Mesenchymal stem cell (in vitro differentiated cells and primary cell): ENCODE data around the gene CSNK1G1.
A peak's percentile ranks its signal among the peaks of the same experiment; 100 is the strongest.
"Not testable (repeated sequence)": the region's sequence is repeated elsewhere in the genome, so short reads cannot be mapped to it uniquely, and the experiment has no call there.

Experiments used
- DNase-seq: peaks from one replicate; pipeline ENCODE4 v3.0.0-alpha.2; 2013
- H2AFZ ChIP-seq: one replicate; pipeline ENCODE4 v1.6.1; 2013; ENCODE audit warnings: low read depth, mild to moderate bottlenecking, control low read depth, inconsistent platforms, low read length, moderate library complexity
- H2AK5ac ChIP-seq: 2 replicates; pipeline ENCODE4 v1.6.1; 2013; ENCODE audit warnings: low read length, moderate library complexity, mild to moderate bottlenecking, inconsistent platforms; ENCODE audit not compliant: severe bottlenecking
- H2BK120ac ChIP-seq: one replicate; pipeline ENCODE4 v1.6.1; 2013; ENCODE audit warnings: low read depth, mild to moderate bottlenecking, inconsistent platforms, low read length, moderate library complexity
- H2BK12ac ChIP-seq, 2 experiments: one replicate each; pipeline ENCODE4 v1.6.1; 2013; ENCODE audit warnings: inconsistent platforms in 2 of 2, low read length in 2 of 2, mild to moderate bottlenecking in 2 of 2, moderate library complexity in 2 of 2, control low read depth in 1 of 2
- H2BK15ac ChIP-seq: one replicate; pipeline ENCODE4 v1.6.1; 2013; ENCODE audit warnings: mild to moderate bottlenecking, low read depth, inconsistent platforms; ENCODE audit not compliant: poor library complexity, severe bottlenecking
- H2BK5ac ChIP-seq: 2 replicates; pipeline ENCODE4 v1.6.1; 2013; ENCODE audit warnings: low read depth, mild to moderate bottlenecking, low read length, control low read depth, inconsistent platforms; ENCODE audit not compliant: poor library complexity, severe bottlenecking
- H3K14ac ChIP-seq, 2 experiments: one replicate each; pipeline ENCODE4 v1.6.1; 2013; ENCODE audit warnings: inconsistent platforms in 2 of 2, low read length in 2 of 2, control low read depth in 1 of 2, mild to moderate bottlenecking in 1 of 2, moderate library complexity in 1 of 2
- H3K18ac ChIP-seq, 2 experiments: one replicate each; pipeline ENCODE4 v1.6.1; 2013; ENCODE audit warnings: inconsistent platforms in 2 of 2, low read length in 2 of 2, control low read depth in 1 of 2, low read depth in 1 of 2, mild to moderate bottlenecking in 1 of 2
- H3K23ac ChIP-seq, 2 experiments: one replicate each; pipeline ENCODE4 v1.6.1; 2013; ENCODE audit warnings: inconsistent platforms in 2 of 2, low read length in 2 of 2, mild to moderate bottlenecking in 2 of 2, moderate library complexity in 2 of 2, control low read depth in 1 of 2
- H3K27ac ChIP-seq: 2 replicates; pipeline ENCODE4 v1.5.1; 2013; ENCODE audit warnings: mild to moderate bottlenecking, moderate library complexity, low read length, control low read depth, inconsistent platforms; ENCODE audit not compliant: poor library complexity, severe bottlenecking
- H3K27me3 ChIP-seq, 2 experiments: 2 replicates each; pipeline versions ENCODE4 v1.6.1 to v1.7.0; 2013; ENCODE audit warnings: low read length in 2 of 2, mild to moderate bottlenecking in 2 of 2, moderate library complexity in 2 of 2, control low read depth in 1 of 2, inconsistent platforms in 1 of 2; ENCODE audit not compliant: control insufficient read depth in 1 of 2, insufficient read depth in 1 of 2
- H3K36me3 ChIP-seq, 2 experiments: 2 replicates each; pipeline versions ENCODE4 v1.6.1 to v1.7.0; 2013; ENCODE audit warnings: low read length in 2 of 2, control low read depth in 1 of 2, inconsistent platforms in 1 of 2, low read depth in 1 of 2, mild to moderate bottlenecking in 1 of 2; ENCODE audit not compliant: insufficient read depth in 2 of 2, control insufficient read depth in 1 of 2
- H3K4ac ChIP-seq, 2 experiments: one replicate each; pipeline ENCODE4 v1.6.1; 2013; ENCODE audit warnings: inconsistent platforms in 2 of 2, low read length in 2 of 2, mild to moderate bottlenecking in 2 of 2, moderate library complexity in 2 of 2, control low read depth in 1 of 2, low read depth in 1 of 2
- H3K4me1 ChIP-seq: 2 replicates; pipeline ENCODE4 v1.6.1; 2013; ENCODE audit warnings: low read depth, low read length, control low read depth; ENCODE audit not compliant: control insufficient read depth, insufficient read depth
- H3K4me2 ChIP-seq: 2 replicates; pipeline ENCODE4 v1.6.1; 2013; ENCODE audit warnings: low read length, mild to moderate bottlenecking, inconsistent platforms; ENCODE audit not compliant: poor library complexity, severe bottlenecking
- H3K4me3 ChIP-seq, 2 experiments: 2 replicates each; pipeline versions ENCODE4 v1.5.1 to v1.7.0; 2013; ENCODE audit warnings: low read length in 2 of 2, mild to moderate bottlenecking in 2 of 2, control low read depth in 1 of 2, low read depth in 1 of 2; ENCODE audit not compliant: insufficient read depth in 1 of 2
- H3K79me1 ChIP-seq: replicated peaks from 2 replicates; pipeline ENCODE4 v1.6.1; 2013; ENCODE audit warnings: mild to moderate bottlenecking, control low read depth, low read length, inconsistent platforms; ENCODE audit not compliant: poor library complexity, severe bottlenecking
- H3K9ac ChIP-seq: 2 replicates; pipeline ENCODE4 v1.7.0; 2013; ENCODE audit warnings: mild to moderate bottlenecking, low read length, moderate library complexity
- H3K9me3 ChIP-seq: 2 replicates; pipeline ENCODE4 v1.7.0; 2013; ENCODE audit warnings: mild to moderate bottlenecking, low read length; ENCODE audit not compliant: control insufficient read depth
- H4K8ac ChIP-seq: one replicate; pipeline ENCODE4 v1.6.1; 2013; ENCODE audit warnings: inconsistent platforms, mild to moderate bottlenecking, low read length, moderate library complexity
- H4K91ac ChIP-seq: one replicate; pipeline ENCODE4 v1.6.1; 2013; ENCODE audit warnings: mild to moderate bottlenecking, low read length, inconsistent platforms
- WGBS: methylation state at CpG from one replicate; pipeline ENCODE4 v1.1.7; 2013; ENCODE audit warnings: mixed read lengths; 5-methylcytosine and 5-hydroxymethylcytosine counted together

The CSNK1G1 gene

GRCh38 chr15:64373360-64373759, 17.4 kb upstream of the CSNK1G1 start:
- no peaks in the 10 kb centered on the region for H3K27me3 ChIP-seq
- DNase-seq = no peak
- no peak overlapping the region for H2AK5ac ChIP-seq
- no peak overlapping the region for H4K91ac ChIP-seq
- H3K9me3 ChIP-seq = no peaks in the 10 kb centered on the region
- peaks cover 7% of the 10 kb centered on the region for H3K79me1 ChIP-seq
- H3K4me3 ChIP-seq = no peak overlapping the region
- H3K23ac ChIP-seq = no peak overlapping the region
- H3K4me1 ChIP-seq = peaks cover 1% of the 10 kb centered on the region
- H2AFZ ChIP-seq = no peak overlapping the region
- H3K4me2 ChIP-seq = no peak overlapping the region
- WGBS = 98% methylated on average over 7 of the region's 8 CpGs
- H2BK15ac ChIP-seq = no peak overlapping the region
- no peak overlapping the region for H3K18ac ChIP-seq
- no peak overlapping the region for H3K14ac ChIP-seq
- H3K27ac ChIP-seq = no peak overlapping the region
- no peak overlapping the region for H2BK120ac ChIP-seq
- H4K8ac ChIP-seq = no peak overlapping the region
- H3K4ac ChIP-seq = no peak overlapping the region
- H2BK12ac ChIP-seq = no peak overlapping the region
- no peak overlapping the region for H3K9ac ChIP-seq
- H2BK5ac ChIP-seq = no peak overlapping the region
- H3K36me3 ChIP-seq = no peaks in the 10 kb centered on the region

DNA sequence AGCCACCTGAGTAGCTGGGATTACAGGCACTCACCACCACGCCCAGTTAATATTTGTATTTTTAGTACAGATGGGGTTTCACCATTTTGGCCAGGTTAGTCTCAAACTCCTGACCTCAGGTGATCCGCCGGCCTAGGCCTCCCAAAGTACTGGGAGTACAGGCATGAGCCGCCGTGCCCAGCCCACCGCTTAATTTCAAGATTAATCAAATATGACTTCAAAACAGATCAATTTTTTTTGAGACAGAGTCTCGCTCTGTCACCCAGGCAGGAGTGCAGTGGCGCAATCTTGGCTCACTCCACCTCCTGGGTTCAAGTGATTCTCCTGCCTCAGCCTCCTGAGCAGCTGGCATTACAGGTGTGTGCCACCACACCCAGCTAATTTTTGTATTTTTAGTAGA, 15.4 kb upstream of the CSNK1G1 start:
- not testable (repeated sequence) for H2BK5ac ChIP-seq, H3K27ac ChIP-seq, H3K14ac ChIP-seq, H4K91ac ChIP-seq, H3K4ac ChIP-seq, H3K36me3 ChIP-seq, H3K23ac ChIP-seq, H3K9ac ChIP-seq, H2AFZ ChIP-seq, H2BK120ac ChIP-seq, H3K4me1 ChIP-seq, H3K4me3 ChIP-seq, H3K4me2 ChIP-seq, H2AK5ac ChIP-seq, H3K27me3 ChIP-seq, H3K18ac ChIP-seq, H4K8ac ChIP-seq, H3K79me1 ChIP-seq, H3K9me3 ChIP-seq, H2BK12ac ChIP-seq, DNase-seq, H2BK15ac ChIP-seq
- 98% methylated on average over 8 of the region's 8 CpGs for WGBS

GRCh38 chr15:64369078-64369607, 13.2 kb upstream of the CSNK1G1 start:
- Histone ChIP-seq H2BK12ac (no peak overlapping the region), H2AFZ (no peak overlapping the region)

DNA sequence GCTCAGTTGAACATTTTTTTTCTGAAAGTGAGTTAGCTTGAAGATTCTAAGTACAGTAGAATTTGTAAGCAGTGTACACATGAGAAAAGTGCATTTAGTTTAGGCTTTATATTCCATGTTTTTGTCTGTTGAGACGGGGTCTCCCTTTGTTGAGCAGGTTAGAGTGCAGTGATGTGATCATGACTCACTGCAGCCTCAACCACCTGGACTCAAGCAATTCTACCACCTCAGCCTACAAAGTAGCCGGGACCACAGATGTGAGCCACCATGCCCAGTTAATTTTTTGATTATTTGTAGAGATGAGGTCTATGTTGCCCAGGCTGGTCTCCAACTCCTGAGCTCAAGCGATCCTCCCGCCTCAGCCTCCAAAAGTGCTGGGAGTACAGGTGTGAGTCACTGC, 5.3 kb upstream of the CSNK1G1 start:
- Histone ChIP-seq H3K4ac (no peak overlapping the region), H3K27me3 (no peaks in the 10 kb centered on the region), H2AK5ac (no peak overlapping the region), H2BK120ac (no peak overlapping the region), H3K14ac (no peak overlapping the region), H2BK5ac (no peak overlapping the region), H3K23ac (no peak overlapping the region), H3K4me1 (peaks cover 1% of the 10 kb centered on the region), H3K27ac (no peak overlapping the region), H2BK12ac (no peak overlapping the region), H3K4me2 (no peak overlapping the region), H3K9me3 (no peaks in the 10 kb centered on the region), H3K36me3 (no peaks in the 10 kb centered on the region), H2AFZ (peak overlapping the region; percentile 23), H3K79me1 (no peaks in the 10 kb centered on the region), H4K91ac (no peak overlapping the region), H2BK15ac (no peak overlapping the region), H3K18ac (no peak overlapping the region), H3K9ac (no peak overlapping the region), H4K8ac (no peak overlapping the region), H3K4me3 (no peak overlapping the region)
- DNase-seq = no peak
- 100% methylated on average over 3 of the region's 4 CpGs for WGBS

More at GRCh38 chr15:64369078-64369607, 13.2 kb upstream of the CSNK1G1 start:
- no peaks in the 10 kb centered on the region for H3K4me1 ChIP-seq
- 100% methylated on average over 1 of the region's 2 CpGs for WGBS
- H2BK15ac ChIP-seq = no peak overlapping the region
- H2BK5ac ChIP-seq = no peak overlapping the region
- no peak overlapping the region for H3K4ac ChIP-seq
- H3K18ac ChIP-seq = no peak overlapping the region
- H3K79me1 ChIP-seq = peaks cover 3% of the 10 kb centered on the region
- no peak overlapping the region for H3K23ac ChIP-seq
- no peaks in the 10 kb centered on the region for H3K27me3 ChIP-seq
- no peak overlapping the region for H2AK5ac ChIP-seq
- no peak overlapping the region for H2BK120ac ChIP-seq
- DNase-seq = peak; percentile 66
- H3K36me3 ChIP-seq = no peaks in the 10 kb centered on the region
- no peak overlapping the region for H3K9ac ChIP-seq
- H3K4me3 ChIP-seq = no peak overlapping the region
- H3K9me3 ChIP-seq = no peaks in the 10 kb centered on the region
- no peak overlapping the region for H4K91ac ChIP-seq
- no peak overlapping the region for H3K27ac ChIP-seq
- H3K14ac ChIP-seq = no peak overlapping the region
- no peak overlapping the region for H4K8ac ChIP-seq
- no peak overlapping the region for H3K4me2 ChIP-seq
